Measurements from ENCODE around the gene DCAF4.

Gene DCAF4

GRCh38 chr14:72980863-72981262 lies 54.6 kb downstream of the DCAF4 start:
- Mint-ChIP-seq H3K27ac (no peak overlapping the region), H3K4me3 (no peak overlapping the region), H3K9me3 (no peaks in the 10 kb centered on the region), H3K4me1 (peaks cover 30% of the 10 kb centered on the region), H3K27me3 (ENCODE audit: low read depth, poor library complexity) (no peaks in the 10 kb centered on the region), H3K36me3 (ENCODE audit: low read depth) (peaks cover 62% of the 10 kb centered on the region)
- TF ChIP-seq CTCF (IDR thresholded peaks at IDR 0.05): no peak
- DNase-seq: no peak

GRCh38 chr14:72982146-72982708 lies 56.0 kb downstream of the DCAF4 start:
- H3K9me3 Mint-ChIP-seq: no peaks in the 10 kb centered on the region
- no peaks in the 10 kb centered on the region for H3K27me3 Mint-ChIP-seq (ENCODE audit: low read depth, poor library complexity)
- peaks cover 62% of the 10 kb centered on the region for H3K36me3 Mint-ChIP-seq (ENCODE audit: low read depth)
- no peak for TF ChIP-seq CTCF (IDR thresholded peaks at IDR 0.05)
- no peak for DNase-seq
- H3K4me3 Mint-ChIP-seq: no peak overlapping the region
- peak overlapping the region; percentile 7 for H3K27ac Mint-ChIP-seq
- peaks cover 30% of the 10 kb centered on the region for H3K4me1 Mint-ChIP-seq

GRCh38 chr14:72986214-72986613 lies 60.0 kb downstream of the DCAF4 start:
- peaks cover 55% of the 10 kb centered on the region for H3K36me3 Mint-ChIP-seq (ENCODE audit: low read depth)
- no peaks in the 10 kb centered on the region for H3K27me3 Mint-ChIP-seq (ENCODE audit: low read depth, poor library complexity)
- H3K9me3 Mint-ChIP-seq: no peaks in the 10 kb centered on the region
- no peak overlapping the region for H3K27ac Mint-ChIP-seq
- DNase-seq: no peak
- H3K4me3 Mint-ChIP-seq: no peak overlapping the region
- TF ChIP-seq CTCF (IDR thresholded peaks at IDR 0.05): no peak
- H3K4me1 Mint-ChIP-seq: peaks cover 13% of the 10 kb centered on the region

- Mint-ChIP-seq H3K36me3 (ENCODE audit: low read depth) (peaks cover 56% of the 10 kb centered on the region), H3K9me3 (no peaks in the 10 kb centered on the region), H3K4me1 (peaks cover 7% of the 10 kb centered on the region), H3K27ac (no peak overlapping the region), H3K27me3 (ENCODE audit: low read depth, poor library complexity) (no peaks in the 10 kb centered on the region), H3K4me3 (no peak overlapping the region)
- no peak for TF ChIP-seq CTCF (IDR thresholded peaks at IDR 0.05)
- DNase-seq: no peak
Observed at GRCh38 chr14:72986857-72987256, 60.6 kb downstream of the DCAF4 start.

GRCh38 chr14:72990171-72990570 lies 63.9 kb downstream of the DCAF4 start:
- Mint-ChIP-seq H3K9me3 (no peaks in the 10 kb centered on the region), H3K27ac (no peak overlapping the region), H3K4me3 (no peak overlapping the region), H3K4me1 (no peaks in the 10 kb centered on the region), H3K27me3 (ENCODE audit: low read depth, poor library complexity) (no peaks in the 10 kb centered on the region), H3K36me3 (ENCODE audit: low read depth) (peaks cover 54% of the 10 kb centered on the region)
- no peak for TF ChIP-seq CTCF (IDR thresholded peaks at IDR 0.05)
- no peak for DNase-seq

- Mint-ChIP-seq H3K27ac (no peak overlapping the region), H3K4me1 (no peaks in the 10 kb centered on the region), H3K27me3 (ENCODE audit: low read depth, poor library complexity) (no peaks in the 10 kb centered on the region), H3K9me3 (no peaks in the 10 kb centered on the region), H3K4me3 (no peak overlapping the region), H3K36me3 (ENCODE audit: low read depth) (peaks cover 75% of the 10 kb centered on the region)
- no peak for DNase-seq
- TF ChIP-seq CTCF (IDR thresholded peaks at IDR 0.05): no peak
Observed at GRCh38 chr14:72996916-72997315, 70.7 kb downstream of the DCAF4 start.
